ENCODE results near the gene HID1.

GRCh38 chr17:74970395-74970794 lies 2.2 kb downstream of the HID1 start:
- TF ChIP-seq SUZ12 (IDR thresholded peaks at IDR 0.05; ENCODE audit: extremely low read depth, insufficient read depth, insufficient read length) (no peak), ZNF274 (IDR thresholded peaks at IDR 0.05; ENCODE audit: low read depth, low read length) (no peak)
